Endothelial cell of umbilical vein (primary cell): ENCODE results near the gene ADCY3. TPM values are rescaled to one million over a fixed set of nuclear protein-coding genes. Genes with fewer than 3 reads are reported as not detected.

Source experiments
- Bru-seq: library from RNA; stranded (reverse); fragments of 400-500 nt; gene quantifications from one replicate; lab custom pipeline; 2021; lab: Mats Ljungman, UMichigan
- BruChase-seq, 2 experiments: library from RNA; stranded (reverse); fragments of 400-500 nt; gene quantifications; one replicate each; lab custom pipeline; 2021; lab: Mats Ljungman, UMichigan
- BruUV-seq: library from RNA; stranded (reverse); fragments of 400-500 nt; replicated peaks from 2 replicates; lab custom pipeline; 2021; lab: Mats Ljungman, UMichigan
- CTCF ChIA-PET: fragments of 300-600, 350-600 bp; sonication (Branson Sonifier 250); formaldehyde crosslinking; loops from one replicate; lab custom pipeline; 2021; ENCODE audit warnings: antibody characterized with exemption, inconsistent platforms; lab: Charles Lee
- POLR2A ChIA-PET: fragments of 300-600, 350-600 bp; sonication (Branson Sonifier 250); formaldehyde crosslinking; loops from one replicate; lab custom pipeline; 2021; ENCODE audit warnings: antibody characterized with exemption, inconsistent platforms; lab: Charles Lee
- DNase-seq: peaks from one replicate; pipeline ENCODE4 v3.0.0-alpha.2; 2011; ENCODE audit warnings: low read depth, low spot score
- FAIRE-seq: peaks from 2 replicates; lab custom pipeline; 2011; peaks lifted over from hg19 to GRCh38; lab: Jason Lieb, UNC
- H2AFZ ChIP-seq: 2 replicates; pipeline ENCODE4 v1.6.0; 2012; ENCODE audit warnings: low read depth, low read length, control low read depth, inconsistent platforms
- H3K27ac ChIP-seq: 2 replicates; pipeline ENCODE4 v1.5.1; 2011; ENCODE audit warnings: low read depth, mild to moderate bottlenecking, control low read depth, low read length, moderate library complexity; ENCODE audit not compliant: insufficient read depth
- H3K27me3 ChIP-seq, 2 experiments: 2 replicates each; pipeline versions ENCODE4 v1.6.0 to v1.6.1; 2011; ENCODE audit warnings: low read length in 2 of 2, mixed read lengths in 1 of 2; ENCODE audit not compliant: control insufficient read depth in 2 of 2, insufficient read depth in 2 of 2
- H3K36me3 ChIP-seq, 2 experiments: 2 replicates in 1 of 2; 3 replicates in 1 of 2; pipeline ENCODE4 v1.5.1; 2011; ENCODE audit warnings: low read length in 2 of 2, mild to moderate bottlenecking in 1 of 2, moderate library complexity in 1 of 2; ENCODE audit not compliant: control insufficient read depth in 2 of 2, insufficient read depth in 2 of 2; ENCODE audit errors: extremely low read depth in 1 of 2
- H3K4me1 ChIP-seq: 3 replicates; pipeline ENCODE4 v1.5.1; 2011; ENCODE audit warnings: mild to moderate bottlenecking, low read length; ENCODE audit not compliant: control insufficient read depth, insufficient read depth; ENCODE audit errors: extremely low read depth
- H3K4me2 ChIP-seq: 2 replicates; pipeline ENCODE4 v1.6.1; 2011; ENCODE audit warnings: low read length, control low read depth, mixed read lengths; ENCODE audit not compliant: insufficient read depth
- H3K4me3 ChIP-seq, 3 experiments: fragments of 200-600 bp in 1 of 3; sonication (generic), shearing (Covaris generic) in 1 of 3; replicated peaks in 1 of 3; 2 replicates each; pipeline ENCODE4 v1.5.1; 2011 to 2016; ENCODE audit warnings: control low read depth in 3 of 3, low read length in 3 of 3, mild to moderate bottlenecking in 2 of 3, inconsistent platforms in 1 of 3, low read depth in 1 of 3, moderate library complexity in 1 of 3; ENCODE audit not compliant: insufficient read depth in 1 of 3
- H3K79me2 ChIP-seq: 2 replicates; pipeline ENCODE4 v1.6.0; 2012; ENCODE audit warnings: low read length, inconsistent platforms; ENCODE audit not compliant: control insufficient read depth, insufficient read depth
- H3K9ac ChIP-seq: replicated peaks from 2 replicates; pipeline ENCODE3; 2011; ENCODE audit warnings: low read length, control low read depth; ENCODE audit not compliant: insufficient read depth; ENCODE audit errors: extremely low read depth
- H3K9me1 ChIP-seq: replicated peaks from 3 replicates; pipeline ENCODE4 v1.6.0; 2011; ENCODE audit warnings: mild to moderate bottlenecking, low read length; ENCODE audit not compliant: control insufficient read depth, insufficient read depth; ENCODE audit errors: extremely low read depth
- H3K9me3 ChIP-seq: replicated peaks from 2 replicates; pipeline ENCODE4 v1.5.1; 2012; ENCODE audit warnings: low read length, inconsistent platforms; ENCODE audit not compliant: control insufficient read depth, insufficient read depth
- H4K20me1 ChIP-seq: replicated peaks from 2 replicates; pipeline ENCODE3; 2011; ENCODE audit warnings: mild to moderate bottlenecking, low read length; ENCODE audit not compliant: control insufficient read depth, insufficient read depth; ENCODE audit errors: extremely low read depth
- CTCF ChIP-seq, 2 donors: IDR thresholded peaks; 1 replicate in 1 of 2; 2 replicates in 1 of 2; pipeline ENCODE4 v1.5.1; 2011; ENCODE audit warnings: low read length in 2 of 2, mild to moderate bottlenecking in 2 of 2, moderate library complexity in 2 of 2, control low read depth in 1 of 2, inconsistent platforms in 1 of 2, low read depth in 1 of 2; ENCODE audit not compliant: insufficient read depth in 1 of 2; ENCODE audit errors: extremely low read depth in 1 of 2
- EZH2 ChIP-seq: IDR thresholded peaks from 2 replicates; pipeline ENCODE4 v1.6.1; 2012; ENCODE audit warnings: borderline replicate concordance, low read depth, mild to moderate bottlenecking, moderate library complexity, low read length, inconsistent platforms; ENCODE audit not compliant: severe bottlenecking
- GATA2 ChIP-seq: IDR thresholded peaks from 2 replicates; pipeline ENCODE4 v1.7.0; 2011; ENCODE audit warnings: low read depth, mild to moderate bottlenecking, moderate library complexity, mixed read lengths, low read length; ENCODE audit not compliant: insufficient read length, insufficient read depth
- JUN ChIP-seq: IDR thresholded peaks from 2 replicates; pipeline ENCODE4 v1.6.1; 2011; ENCODE audit warnings: borderline replicate concordance, low read depth; ENCODE audit not compliant: insufficient read length, insufficient read depth
- MAX ChIP-seq: IDR thresholded peaks from 2 replicates; pipeline ENCODE4 v1.6.1; 2011; ENCODE audit not compliant: insufficient read depth, insufficient read length
- MYC ChIP-seq: IDR thresholded peaks from one replicate; pipeline ENCODE4 v1.6.1; 2011; ENCODE audit warnings: mild to moderate bottlenecking, low read depth, low read length
- POLR2A ChIP-seq: IDR thresholded peaks from 2 replicates; pipeline ENCODE4 v1.6.1; 2012; ENCODE audit warnings: low read depth, mild to moderate bottlenecking, control low read depth, low read length
- POLR2AphosphoS5 ChIP-seq: IDR thresholded peaks from 2 replicates; pipeline ENCODE4 v1.6.1; 2012; ENCODE audit warnings: low read depth, mild to moderate bottlenecking, control low read depth, low read length, moderate library complexity; ENCODE audit not compliant: insufficient read depth
- dilution Hi-C: fragments of 300-500 bp; cut with MboI; formaldehyde crosslinking; loops from one replicate; pipeline ENCODE4 v1.15.0; 2019; ENCODE audit warnings: low sequenced_read_pairs; ENCODE audit not compliant: extremely low pct_ligation_motif_present
- intact Hi-C: fragments of 100-400 bp; cut with micrococcal nuclease; formaldehyde crosslinking; loops from one replicate; pipeline ENCODE4 v1.10.0; 2022
- long read RNA-seq: library from polyadenylated mRNA; stranded (forward); transcript quantifications from one replicate; pipeline ENCODE4 v2.0.0, GENCODE V29; 2021
- polyA minus RNA-seq, 3 experiments: library from RNA; depleted of rRNA, polyadenylated mRNA; stranded (reverse); fragments of >200 nt; gene quantifications; 1 replicate in 1 of 3; 2 replicates in 2 of 3; pipeline ENCODE4 v1.2.3, GENCODE V29; 2011
- polyA plus RNA-seq, 4 experiments: library from polyadenylated mRNA; depleted of rRNA in 3 of 4; stranded (reverse) in 3 of 4; unstranded in 1 of 4; fragments of >200 nt; gene quantifications; 2 replicates each; pipeline versions ENCODE4 v1.2.1 to v1.2.3, GENCODE V29; 2011 to 2012; ENCODE audit warnings: missing spikeins in 1 of 4
- total RNA-seq: library from RNA; stranded (reverse); gene quantifications from 2 replicates; pipeline ENCODE4 v1.2.3, GENCODE V29; 2021

ADCY3 gene
- total RNA-seq (54.0 and 54.4 TPM in 2 replicates), polyA plus RNA-seq (61.3 and 71.7 TPM in 2 replicates), polyA minus RNA-seq (85.5 and 98.2 TPM in 2 replicates), Bru-seq, nascent RNA (percentile 53 among the genes with signal in this experiment), BruChase-seq, experiment 1, labeled RNA remaining after a 6-hour chase (percentile 57 among the genes with signal in this experiment), BruChase-seq, experiment 2, labeled RNA remaining after a 2-hour chase (percentile 54 among the genes with signal in this experiment)
- 48.1 and 52.9 TPM in 2 replicates for polyA plus RNA-seq (2011; cell fraction: cytosol; rRNA removed)
- polyA plus RNA-seq (2011; cell fraction: nucleus; rRNA removed) = 111 and 115 TPM in 2 replicates
- 49.6 and 78.8 TPM in 2 replicates for polyA plus RNA-seq (2012)
- 57.6 TPM for polyA minus RNA-seq (2011; cell fraction: cytosol; rRNA and poly(A)+ RNA removed)
- 25.6 and 36.5 TPM in 2 replicates for polyA minus RNA-seq (2011; cell fraction: nucleus; rRNA and poly(A)+ RNA removed)
- long read RNA-seq, full-length matches to known transcripts = 3 of 63 reads
- long read RNA-seq, partial matches to known transcripts = 17 of 63 reads
- long read RNA-seq, other reads (novel, unspliced or antisense) = 43 of 63 reads

GRCh38 chr2:24920098-24920808 is at the start of gene ADCY3:
TSS of gene ADCY3 (minus strand) at chr2:24920237. CDS start at chr2:24918987, 1,250 bp downstream.
- Histone ChIP-seq H4K20me1 (no peaks in the 10 kb centered on the region), H3K4me3 (peak within 1 kb of the TSS; percentile 37 to 52 (median 46)), H3K9me1 (no peaks in the 10 kb centered on the region), H3K36me3 (no peaks in the 10 kb centered on the region), H3K9ac (peak within 1 kb of the TSS; percentile 42), H3K4me2 (peak within 1 kb of the TSS; percentile 66), H3K79me2 (peaks cover 6% of the 10 kb centered on the region), H3K27ac (no peak within 1 kb of the TSS), H3K4me1 (peaks cover 6% of the 10 kb centered on the region), H2AFZ (peak within 1 kb of the TSS; percentile 84), H3K9me3 (no peaks in the 10 kb centered on the region), H3K27me3 (no peaks in the 10 kb centered on the region)
- no peak for DNase-seq
- FAIRE-seq = no peak
- TF ChIP-seq EZH2 (no peak), POLR2AphosphoS5 (no peak), CTCF (IDR thresholded peaks at IDR 0.05; ENCODE audit: extremely low read depth in 1 of 2, insufficient read depth in 1 of 2, low read depth in 1 of 2, low read length in 2 of 2) (no peak), JUN (no peak), GATA2 (no peak), MAX (no peak), POLR2A (no peak), MYC (no peak)
- CTCF ChIA-PET = interaction anchor here (0.6 to 1.5 kb wide), 5 partner anchors 10 to 209 kb away, joined by 3 to 5 read pairs (median 3); no protein-coding TSS in a partner anchor
- intact Hi-C loops = loop anchor here (2.0 kb wide), 1 partner anchor 93 kb away; no protein-coding TSS in a partner anchor
- BruUV-seq = no TSS peak
- POLR2A ChIA-PET = no interaction called here
- dilution Hi-C loops = no loop called here
